HUES64 (cell line): ENCODE data around the gene MEA1. TPM values are rescaled to one million over a fixed set of nuclear protein-coding genes. Genes with fewer than 3 reads are reported as not detected.

Source experiments
- H3K27ac ChIP-seq: 2 replicates; pipeline ENCODE4 v1.7.0; 2013; ENCODE audit warnings: low read depth, low read length, inconsistent platforms
- H3K27me3 ChIP-seq: 2 replicates; pipeline ENCODE4 v1.6.1; 2013; ENCODE audit warnings: mild to moderate bottlenecking, low read length; ENCODE audit not compliant: insufficient read depth
- H3K36me3 ChIP-seq: 2 replicates; pipeline ENCODE4 v1.6.1; 2013; ENCODE audit warnings: mild to moderate bottlenecking, low read length; ENCODE audit not compliant: insufficient read depth
- H3K4me1 ChIP-seq: 2 replicates; pipeline ENCODE4 v1.6.1; 2013; ENCODE audit warnings: mild to moderate bottlenecking, low read length, moderate library complexity; ENCODE audit not compliant: insufficient read depth
- H3K4me3 ChIP-seq: 2 replicates; pipeline ENCODE4 v1.5.1; 2013; ENCODE audit warnings: mild to moderate bottlenecking, low read length, moderate library complexity
- H3K9ac ChIP-seq: 2 replicates; pipeline ENCODE4 v1.6.1; 2013; ENCODE audit warnings: mild to moderate bottlenecking, low read depth, low read length
- H3K9me3 ChIP-seq: 2 replicates; pipeline ENCODE4 v1.6.1; 2013; ENCODE audit warnings: low read depth, low read length; ENCODE audit not compliant: insufficient read depth
- WGBS: fragments of 150-250, 120-280 bp; methylation state at CpG from one replicate; pipeline ENCODE4 v1.1.7; 2013; ENCODE audit warnings: missing lambda C conversion rate; 5-methylcytosine and 5-hydroxymethylcytosine counted together
- polyA plus RNA-seq, 2 experiments: library from polyadenylated mRNA; stranded (reverse); fragments of 50-300 nt; gene quantifications; one replicate each; pipeline ENCODE4 v1.2.3, GENCODE V29; 2013

The MEA1 gene
- 93.5 TPM for polyA plus RNA-seq (2013, experiment 1 of 2)
- 94.9 TPM for polyA plus RNA-seq (2013, experiment 2 of 2)

- Histone ChIP-seq H3K9me3 (no peaks in the 10 kb centered on the region), H3K36me3 (peaks cover 59% of the 10 kb centered on the region), H3K27me3 (no peaks in the 10 kb centered on the region), H3K4me1 (peaks cover 8% of the 10 kb centered on the region; the same call in 1 of the 2 replicates), H3K27ac (peak within 1 kb of the TSS; percentile 82), H3K4me3 (peak within 1 kb of the TSS; percentile 94), H3K9ac (peak within 1 kb of the TSS; percentile 76)
- under 1% methylated on average over 51 of the region's 51 CpGs for WGBS
Measured at GRCh38 chr6:43013843-43014433, at the start of gene MEA1, which contains the start of gene KLHDC3. Gene MEA1 (minus strand): TSS chr6:43013946. CDS start chr6:43013813, 133 bp downstream. Gene KLHDC3 (plus strand): TSS chr6:43014249. CDS start chr6:43017193, 2,944 bp downstream.

DNA sequence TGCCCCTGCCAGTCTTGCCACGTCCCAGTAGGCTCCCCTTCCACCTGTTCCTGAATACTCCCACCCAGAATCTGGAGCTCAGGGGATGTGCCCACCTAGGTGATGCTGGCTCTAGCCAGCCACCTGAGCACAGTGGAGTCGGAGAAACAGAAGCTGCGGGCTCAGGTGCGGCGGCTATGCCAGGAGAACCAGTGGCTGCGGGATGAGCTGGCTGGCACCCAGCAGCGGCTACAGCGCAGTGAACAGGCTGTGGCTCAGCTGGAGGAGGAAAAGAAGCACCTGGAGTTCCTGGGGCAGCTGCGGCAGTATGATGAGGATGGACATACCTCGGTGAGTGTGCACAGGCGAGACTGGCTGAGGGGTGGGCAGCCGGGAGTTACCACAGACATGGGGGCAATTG, 49.1 kb upstream of the MEA1 start:
- Histone ChIP-seq H3K27ac (no peak overlapping the region), H3K4me3 (no peak overlapping the region), H3K27me3 (no peaks in the 10 kb centered on the region), H3K36me3 (peaks cover 14% of the 10 kb centered on the region), H3K9me3 (no peaks in the 10 kb centered on the region), H3K9ac (no peak overlapping the region), H3K4me1 (peaks cover 8% of the 10 kb centered on the region; the same call in 1 of the 2 replicates)
- 96% methylated on average over 12 of the region's 12 CpGs for WGBS

- H3K9me3 ChIP-seq = no peaks in the 10 kb centered on the region
- no peak overlapping the region for H3K9ac ChIP-seq
- WGBS = 78% methylated on average over 2 of the region's 2 CpGs
- H3K4me3 ChIP-seq = no peak overlapping the region
- peaks cover 20% of the 10 kb centered on the region for H3K36me3 ChIP-seq
- peaks cover 8% of the 10 kb centered on the region; the same call in 1 of the 2 replicates for H3K4me1 ChIP-seq
- no peaks in the 10 kb centered on the region for H3K27me3 ChIP-seq
- H3K27ac ChIP-seq = no peak overlapping the region
Measured at GRCh38 chr6:43061861-43062260, 48.1 kb upstream of the MEA1 start.

DNA sequence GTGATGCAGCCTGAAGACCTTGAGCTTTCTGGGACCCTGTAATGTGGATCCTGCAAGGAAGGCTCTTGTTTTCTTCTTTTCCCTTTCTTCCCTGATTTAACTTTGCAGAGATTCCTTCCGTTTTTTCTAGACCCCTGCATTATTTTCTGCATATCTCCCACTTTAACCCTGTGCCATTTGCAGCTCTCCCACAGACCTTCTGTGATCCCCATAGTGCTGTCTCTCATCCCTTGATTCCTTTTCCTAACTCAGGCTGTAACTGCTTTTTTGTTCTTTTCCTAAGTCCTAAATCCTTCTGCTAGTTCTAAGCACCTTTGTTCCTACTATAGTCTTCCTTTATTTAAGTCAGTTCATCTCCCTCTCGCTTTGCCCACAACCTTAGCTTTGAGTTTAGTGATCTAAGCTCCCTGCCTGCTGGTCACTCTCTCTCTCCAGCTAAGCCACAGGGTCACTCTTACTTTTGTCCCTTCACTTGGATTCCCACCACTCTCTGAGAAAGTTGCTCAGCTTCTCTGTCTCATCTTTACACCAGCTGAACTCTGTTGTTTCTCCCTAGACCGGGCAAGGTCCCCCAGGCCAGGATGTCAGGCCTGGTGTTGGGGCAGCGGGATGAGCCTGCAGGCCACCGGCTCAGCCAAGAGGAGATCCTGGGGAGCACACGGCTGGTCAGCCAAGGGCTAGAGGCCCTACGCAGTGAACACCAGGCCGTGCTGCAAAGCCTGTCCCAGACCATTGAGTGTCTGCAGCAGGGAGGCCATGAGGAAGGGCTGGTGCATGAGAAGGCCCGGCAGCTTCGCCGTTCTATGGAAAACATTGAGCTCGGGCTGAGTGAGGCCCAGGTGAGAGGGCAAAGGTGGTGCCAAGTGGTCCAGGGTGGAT, 47.2 kb upstream of the MEA1 start:
- Histone ChIP-seq H3K27ac (no peak overlapping the region), H3K36me3 (peaks cover 26% of the 10 kb centered on the region), H3K9ac (no peak overlapping the region), H3K9me3 (no peaks in the 10 kb centered on the region), H3K27me3 (no peaks in the 10 kb centered on the region), H3K4me3 (peak overlapping the region; percentile 92), H3K4me1 (peaks cover 8% of the 10 kb centered on the region; the same call in 1 of the 2 replicates)
- 91% methylated on average over 12 of the region's 12 CpGs for WGBS

DNA sequence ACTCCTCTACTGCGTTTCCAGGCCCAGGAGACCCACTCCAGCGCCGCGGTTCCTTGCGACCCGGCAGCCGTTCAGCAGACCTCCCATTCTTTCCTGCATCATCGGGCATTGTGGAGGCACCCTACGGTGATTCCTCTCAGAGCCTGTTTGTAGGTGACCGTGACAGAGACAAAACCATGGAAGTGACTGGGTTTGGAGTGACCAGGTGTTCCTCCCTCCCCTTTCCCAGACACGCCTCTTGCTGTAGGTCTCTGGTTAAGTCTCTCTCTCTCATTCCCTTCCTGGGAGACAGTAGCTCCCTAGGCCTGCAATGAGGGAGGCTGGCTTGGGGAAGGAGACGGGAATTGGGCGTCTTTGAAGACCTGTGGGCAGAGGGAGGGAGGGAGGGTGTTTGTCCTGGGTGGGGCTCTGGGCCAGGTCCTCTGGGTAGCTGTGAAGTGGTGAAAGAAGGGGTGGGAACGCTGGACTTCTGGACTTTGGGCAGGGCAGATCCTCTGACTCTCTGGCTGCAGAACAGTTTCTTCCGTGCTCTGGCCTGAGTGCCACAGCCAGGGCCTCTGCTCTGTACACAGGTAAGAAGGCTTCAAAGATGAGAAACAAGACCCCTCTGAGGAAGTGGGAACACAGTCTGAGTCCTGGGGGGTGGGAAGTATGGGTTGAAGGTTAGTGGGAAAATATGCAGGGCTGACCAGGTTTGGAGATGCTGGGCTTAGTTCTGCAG, 46.4 kb upstream of the MEA1 start:
- Histone ChIP-seq H3K27me3 (no peaks in the 10 kb centered on the region), H3K4me1 (peaks cover 8% of the 10 kb centered on the region; the same call in 1 of the 2 replicates), H3K27ac (peak overlapping the region; percentile 83), H3K9me3 (no peaks in the 10 kb centered on the region), H3K9ac (peak overlapping the region; percentile 81), H3K4me3 (peak overlapping the region; percentile 92), H3K36me3 (peaks cover 28% of the 10 kb centered on the region)
- 14% methylated on average over 14 of the region's 15 CpGs for WGBS

DNA sequence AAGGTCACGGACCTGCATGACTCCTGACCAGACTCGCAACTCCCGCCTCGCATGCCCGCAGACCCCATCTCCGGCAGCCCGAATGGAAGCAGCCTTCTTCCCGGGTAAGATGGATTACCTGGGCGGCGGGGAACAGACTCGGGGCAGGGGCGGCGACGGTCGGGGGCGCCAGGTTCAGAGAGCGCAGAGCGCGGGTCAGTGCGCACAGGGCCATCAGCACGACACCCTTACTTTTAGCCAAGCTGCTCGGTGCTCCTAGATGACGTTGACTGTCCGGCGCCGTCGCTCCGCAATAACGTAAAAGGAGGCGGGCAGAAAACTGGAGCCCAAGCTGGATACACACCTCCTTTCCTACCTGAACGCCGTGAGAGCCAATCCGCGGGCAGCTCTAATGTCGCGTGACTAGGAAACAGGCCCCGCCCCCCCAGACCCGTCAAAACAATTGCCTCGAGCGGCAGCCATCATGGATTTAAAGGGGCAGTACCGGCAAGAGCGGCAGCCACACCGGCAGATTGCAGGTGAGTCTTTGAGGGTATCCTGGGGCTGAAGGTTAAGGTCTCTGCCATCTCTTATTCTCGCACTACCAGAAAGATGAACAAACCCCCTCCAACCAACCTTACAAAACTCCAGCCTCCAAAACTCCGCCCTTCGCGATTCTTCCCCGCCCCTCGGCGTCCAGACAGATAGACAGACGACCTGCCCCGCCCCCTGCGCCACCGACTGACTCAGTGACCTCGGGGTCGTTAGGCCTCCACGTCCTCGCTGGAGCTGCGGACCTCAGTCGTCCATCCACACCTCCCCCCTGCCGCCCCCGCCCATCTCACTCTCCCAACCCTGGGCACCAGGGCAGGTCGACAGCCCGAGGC, 45.7 kb upstream of the MEA1 start, which contains the start of the genes KLC4 and MRPL2:
KLC4 (plus strand) TSS at position 464 of the 866 bp plus-strand sequence. CDS start 1,705 bp downstream, outside the sequence.
MRPL2 (minus strand) TSS at position 267 of the 866 bp plus-strand sequence; CDS start at position 214, 53 bp downstream.
- H3K9ac ChIP-seq = peak within 1 kb of the TSS; percentile 92
- no peaks in the 10 kb centered on the region for H3K9me3 ChIP-seq
- peaks cover 30% of the 10 kb centered on the region for H3K36me3 ChIP-seq
- H3K27me3 ChIP-seq = no peaks in the 10 kb centered on the region
- peaks cover 9% of the 10 kb centered on the region; the same call in 1 of the 2 replicates for H3K4me1 ChIP-seq
- WGBS = under 1% methylated on average over 64 of the region's 64 CpGs
- peak within 1 kb of the TSS; percentile 83 for H3K27ac ChIP-seq
- H3K4me3 ChIP-seq = peak within 1 kb of the TSS; percentile 92

DNA sequence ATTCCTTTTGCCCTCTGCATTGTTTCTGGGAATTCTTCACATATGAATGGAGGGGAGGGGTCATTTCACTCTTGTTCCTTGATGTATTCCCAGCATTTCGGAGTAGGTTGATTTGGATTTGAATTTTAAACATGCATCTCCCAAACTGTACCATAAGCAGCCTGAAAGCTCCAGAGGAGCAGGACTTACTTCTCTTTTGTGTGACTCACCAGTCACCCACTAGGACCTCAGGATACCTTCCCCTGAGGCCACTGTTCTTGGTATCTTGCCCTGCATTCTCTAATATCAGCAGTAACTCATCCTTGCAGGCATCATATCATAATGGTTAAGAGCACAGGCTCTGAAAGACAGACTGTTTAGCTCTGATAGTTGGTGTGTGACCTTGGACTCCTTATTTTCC, 44.8 kb upstream of the MEA1 start:
- Histone ChIP-seq H3K36me3 (peaks cover 30% of the 10 kb centered on the region), H3K4me1 (peaks cover 13% of the 10 kb centered on the region; the same call in 1 of the 2 replicates), H3K27me3 (no peaks in the 10 kb centered on the region), H3K9ac (peak overlapping the region; percentile 92), H3K27ac (no peak overlapping the region), H3K4me3 (peak overlapping the region; percentile 92), H3K9me3 (no peaks in the 10 kb centered on the region)
- 100% methylated on average over 1 of the region's 1 CpG for WGBS

DNA sequence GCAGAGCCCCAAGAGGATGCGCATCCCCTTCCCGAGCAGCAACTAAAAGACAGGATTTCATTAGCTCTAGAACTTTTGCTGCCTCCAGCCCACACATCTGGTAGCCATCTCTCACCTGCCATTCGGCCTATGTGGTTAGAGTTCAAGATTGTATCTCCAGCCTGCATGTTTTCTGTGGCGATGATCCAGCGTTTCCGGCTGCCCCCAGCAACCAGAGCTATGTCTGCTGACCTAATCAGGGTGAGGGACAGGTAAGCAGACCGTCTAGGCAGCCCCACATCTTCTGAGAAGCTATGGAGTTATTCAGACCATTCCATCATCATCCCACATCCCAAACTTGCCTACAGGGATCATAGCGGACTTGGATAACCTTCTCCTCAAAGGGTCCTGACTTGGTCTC, 42.2 kb upstream of the MEA1 start:
- Histone ChIP-seq H3K9me3 (no peaks in the 10 kb centered on the region), H3K9ac (no peak overlapping the region), H3K4me1 (peaks cover 13% of the 10 kb centered on the region; the same call in 1 of the 2 replicates), H3K27ac (no peak overlapping the region), H3K27me3 (no peaks in the 10 kb centered on the region), H3K36me3 (peaks cover 31% of the 10 kb centered on the region), H3K4me3 (no peak overlapping the region)
- WGBS = 92% methylated on average over 8 of the region's 8 CpGs

DNA sequence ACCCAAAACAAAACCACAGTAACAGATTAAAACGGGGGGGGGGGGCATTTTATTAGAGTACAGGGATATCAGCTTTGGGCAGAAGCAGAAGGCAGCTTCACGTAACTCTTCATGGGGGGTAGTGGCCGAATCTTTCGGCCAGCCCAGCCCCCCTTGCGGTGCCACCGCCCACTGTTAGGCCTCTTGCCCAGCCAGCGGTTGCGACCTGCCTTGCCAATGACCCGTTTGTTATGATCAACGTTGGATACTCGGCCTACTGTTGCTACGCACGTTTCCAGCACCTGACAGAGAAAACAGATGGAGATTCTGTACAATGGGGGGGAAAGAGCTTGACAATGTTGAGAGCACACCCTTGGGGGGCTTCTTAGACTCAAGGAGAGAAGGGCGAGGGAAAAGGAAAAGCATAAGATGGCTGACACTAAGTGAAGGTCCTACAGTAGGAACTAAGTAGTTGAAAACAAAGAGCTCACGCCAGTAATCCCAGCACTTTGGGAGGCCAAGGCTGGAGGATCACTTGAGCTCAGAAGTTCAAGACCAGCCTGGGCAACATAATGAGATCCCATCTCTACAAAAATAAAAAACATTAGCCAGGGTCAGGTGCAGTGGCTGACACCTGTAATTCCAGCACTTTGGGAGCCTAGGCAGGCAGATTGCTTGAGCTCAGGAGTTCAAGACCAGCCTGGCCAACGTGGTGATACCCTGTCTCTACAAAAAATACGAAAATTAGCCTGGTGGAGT, 40.6 kb upstream of the MEA1 start:
- H3K27ac ChIP-seq = peak overlapping the region; percentile 84; the same call in 1 of the 2 replicates
- H3K4me1 ChIP-seq = peaks cover 10% of the 10 kb centered on the region; the same call in 1 of the 2 replicates
- 84% methylated on average over 17 of the region's 17 CpGs for WGBS
- H3K4me3 ChIP-seq = peak overlapping the region; percentile 73
- H3K9me3 ChIP-seq = no peaks in the 10 kb centered on the region
- H3K36me3 ChIP-seq = peaks cover 40% of the 10 kb centered on the region
- H3K27me3 ChIP-seq = no peaks in the 10 kb centered on the region
- H3K9ac ChIP-seq = 0 out of 2 replicates have a peak overlapping the region, but pooled peaks have one; percentile 92
